HL-60 (cell line): Measurements from ENCODE around the gene ACSF3.

Source experiments
- CTCF ChIP-seq: IDR thresholded peaks from one replicate; pipeline ENCODE4 v1.5.1; 2011; ENCODE audit warnings: low read length, control low read depth, inconsistent platforms; ENCODE audit not compliant: insufficient read depth
- GABPA ChIP-seq: IDR thresholded peaks from 2 replicates; pipeline ENCODE4 v1.6.1; 2012; ENCODE audit warnings: low read depth
- SPI1 ChIP-seq: IDR thresholded peaks from 2 replicates; pipeline ENCODE4 v1.6.1; 2012; ENCODE audit warnings: low read depth, mild to moderate bottlenecking, borderline replicate concordance

- TF ChIP-seq CTCF (no peak), GABPA (no peak), SPI1 (no peak)
Measured at GRCh38 chr16:89094880-89095258, 1.2 kb downstream of the ACSF3 start.
